CD4-positive, alpha-beta T cell treated with Interleukin-10 for 1 hour (primary cell): ENCODE data around the gene ZBTB42.
"Not testable (repeated sequence)": the region's sequence is repeated elsewhere in the genome, so short reads cannot be mapped to it uniquely, and the experiment has no call there.

Experiments used
- DNase-seq: peaks from one replicate; pipeline ENCODE4 v3.0.0-alpha.2; 2020

Gene ZBTB42

GRCh38 chr14:104817930-104818713, 17.2 kb downstream of the ZBTB42 start:
- no peak for DNase-seq

GRCh38 chr14:104818714-104819161, 17.8 kb downstream of the ZBTB42 start:
- DNase-seq, result no peak

GRCh38 chr14:104819361-104819781, 18.5 kb downstream of the ZBTB42 start:
- no peak for DNase-seq

GRCh38 chr14:104820669-104821228, 19.8 kb downstream of the ZBTB42 start:
- DNase-seq, result no peak

- no peak for DNase-seq
These were observed 20.5 kb downstream of the ZBTB42 start for GRCh38 chr14:104821229-104821945.

GRCh38 chr14:104821971-104822608, 21.2 kb downstream of the ZBTB42 start:
- DNase-seq, result no peak

- no peak for DNase-seq
These were observed 22.1 kb downstream of the ZBTB42 start for GRCh38 chr14:104822821-104823615.

- no peak for DNase-seq
These were observed 23.6 kb downstream of the ZBTB42 start for GRCh38 chr14:104824353-104824997.

GRCh38 chr14:104826189-104826860, 25.4 kb downstream of the ZBTB42 start:
- DNase-seq, result peak; percentile 92

GRCh38 chr14:104826861-104827176, 25.9 kb downstream of the ZBTB42 start:
- DNase-seq, result no peak

- peak; percentile 68 for DNase-seq
These were observed 26.5 kb downstream of the ZBTB42 start for GRCh38 chr14:104827177-104828055.

- no peak for DNase-seq
These were observed 29.9 kb downstream of the ZBTB42 start for GRCh38 chr14:104830781-104831180.

- not testable (repeated sequence) for DNase-seq
These were observed 35.5 kb downstream of the ZBTB42 start for GRCh38 chr14:104836171-104836935.

GRCh38 chr14:104841730-104842129, 40.8 kb downstream of the ZBTB42 start:
- DNase-seq, result no peak

GRCh38 chr14:104843006-104843405, 42.1 kb downstream of the ZBTB42 start:
- DNase-seq, result no peak

GRCh38 chr14:104843442-104844305, 42.8 kb downstream of the ZBTB42 start:
- no peak for DNase-seq

- no peak for DNase-seq
These were observed 43.6 kb downstream of the ZBTB42 start for GRCh38 chr14:104844306-104845032.
